Hepatocyte (in vitro differentiated cells): ENCODE measurements around the gene NOD2. TPM values are rescaled to one million over a fixed set of nuclear protein-coding genes. Genes with fewer than 3 reads are reported as not detected.

Experiments used
- DNase-seq: peaks from one replicate; pipeline ENCODE4 v3.0.0-alpha.2; 2016; ENCODE audit warnings: low spot score
- H2AFZ ChIP-seq: fragments of 200-600 bp; sonication (generic); 2 replicates; pipeline ENCODE4 v1.6.0; 2016; ENCODE audit warnings: antibody characterized with exemption, mild to moderate bottlenecking
- H3K27ac ChIP-seq: fragments of 200-600 bp; sonication (generic); 2 replicates; pipeline ENCODE4 v1.5.1; 2016; ENCODE audit warnings: mild to moderate bottlenecking
- H3K27me3 ChIP-seq: fragments of 200-600 bp; sonication (generic); 2 replicates; pipeline ENCODE4 v1.6.1; 2016
- H3K36me3 ChIP-seq: fragments of 200-600 bp; sonication (generic); replicated peaks from 2 replicates; pipeline ENCODE4 v1.5.1; 2016; ENCODE audit warnings: low read depth; ENCODE audit not compliant: insufficient read depth
- H3K4me1 ChIP-seq: fragments of 200-600 bp; sonication (generic); 2 replicates; pipeline ENCODE4 v1.5.1; 2016; ENCODE audit warnings: mild to moderate bottlenecking, moderate library complexity; ENCODE audit not compliant: insufficient read depth
- H3K4me2 ChIP-seq: fragments of 200-600 bp; sonication (generic); 2 replicates; pipeline ENCODE4 v1.6.0; 2016
- H3K4me3 ChIP-seq: fragments of 200-600 bp; sonication (generic); 2 replicates; pipeline ENCODE4 v1.5.1; 2016; ENCODE audit warnings: mild to moderate bottlenecking
- H3K79me2 ChIP-seq: fragments of 200-600 bp; sonication (generic); 2 replicates; pipeline ENCODE4 v1.6.0; 2017; ENCODE audit warnings: mild to moderate bottlenecking
- H3K9me2 ChIP-seq: fragments of 200-600 bp; sonication (generic); replicated peaks from 2 replicates; pipeline ENCODE4 v1.6.0; 2017; ENCODE audit warnings: mild to moderate bottlenecking; ENCODE audit not compliant: insufficient read depth
- H3K9me3 ChIP-seq: fragments of 200-600 bp; sonication (generic); 2 replicates; pipeline ENCODE4 v1.5.1; 2016; ENCODE audit warnings: low read depth, mild to moderate bottlenecking
- H4K20me1 ChIP-seq: fragments of 200-600 bp; sonication (generic); 2 replicates; pipeline ENCODE4 v1.6.0; 2016; ENCODE audit warnings: mild to moderate bottlenecking; ENCODE audit not compliant: insufficient read depth, poor library complexity, severe bottlenecking
- EZH2 ChIP-seq: fragments of 200-600 bp; sonication (generic); IDR thresholded peaks from 2 replicates; pipeline ENCODE4 v1.6.1; 2016; ENCODE audit warnings: antibody characterized with exemption, mild to moderate bottlenecking, borderline replicate concordance
- EZH2phosphoT487 ChIP-seq: fragments of 200-600 bp; sonication (generic); IDR thresholded peaks from one replicate; pipeline ENCODE4 v1.6.1; 2018; ENCODE audit warnings: antibody characterized with exemption, mild to moderate bottlenecking, low read depth, moderate library complexity; ENCODE audit not compliant: unreplicated experiment, severe bottlenecking
- WGBS: methylation state at CpG from one replicate; pipeline ENCODE4 v1.1.6; 2016; ENCODE audit warnings: low lambda C conversion rate; ENCODE audit errors: missing lambda C conversion rate; 5-methylcytosine and 5-hydroxymethylcytosine counted together
- polyA plus RNA-seq: library from polyadenylated mRNA; unstranded; fragments of >200 nt; fragmentation: Nextera tagmentation; extraction: Ambion mirVana; gene quantifications from 2 replicates; pipeline ENCODE4 v1.2.1, GENCODE V29; 2016
- total RNA-seq: library from RNA; depleted of rRNA; stranded (reverse); fragments of >200 nt; gene quantifications from 2 replicates; pipeline ENCODE4 v1.2.3, GENCODE V29; 2014
- TF ChIP-seq, protein P1 (sequence below): fragments of 200-600 bp; sonication (generic); IDR thresholded peaks from 2 replicates; pipeline ENCODE4 v1.5.1; 2016; ENCODE audit warnings: antibody characterized with exemption, mild to moderate bottlenecking; ENCODE audit not compliant: poor library complexity

Gene NOD2
- total and polyA plus RNA-seq, 2 experiments from 2014 or later, result 0.13 TPM; not detected in 1

DNA sequence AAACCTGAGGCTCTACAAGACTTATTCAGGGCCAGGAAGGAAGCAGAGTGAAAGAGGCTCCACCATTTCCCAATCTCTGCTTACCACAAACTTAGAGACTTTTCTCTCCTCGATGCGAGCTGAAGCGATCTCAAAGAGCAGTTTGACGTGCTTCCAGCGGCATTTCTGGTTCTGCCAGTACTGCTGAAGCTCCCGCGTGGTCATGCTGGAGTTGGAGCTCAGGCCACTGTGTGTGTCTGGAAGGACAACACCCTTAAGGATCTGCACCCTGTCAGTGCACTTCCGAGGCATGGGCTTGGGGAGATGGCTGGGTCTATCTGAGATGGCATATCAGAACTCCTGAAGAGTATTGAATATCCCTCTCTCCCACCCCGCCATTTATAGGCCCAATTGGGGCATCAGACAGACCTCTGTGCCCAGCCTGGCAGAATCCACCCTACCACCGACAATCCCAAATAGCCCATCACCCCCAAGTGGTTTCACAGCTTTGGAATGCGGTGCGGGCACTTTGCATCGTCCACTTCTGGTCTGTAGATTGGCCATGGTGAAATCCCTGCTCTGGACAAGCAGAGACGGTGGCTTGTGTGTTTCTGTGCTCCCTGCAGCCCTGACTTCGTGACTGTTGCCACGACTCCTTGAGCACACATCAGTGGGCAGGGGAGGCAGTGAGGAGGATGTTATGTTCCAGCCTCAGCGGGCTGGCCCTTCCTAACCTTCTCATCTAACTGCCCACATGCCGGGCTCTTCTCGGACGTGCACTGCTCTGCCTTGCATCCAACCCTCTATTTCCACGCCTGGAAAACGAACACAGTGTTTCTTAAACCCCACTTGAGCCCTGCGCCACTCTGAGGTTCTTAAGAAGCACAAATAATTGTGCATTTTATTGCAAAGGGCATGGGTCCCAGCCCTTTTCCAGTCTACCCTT lies 17.5 kb upstream of the NOD2 start:
- Histone ChIP-seq H3K27me3 (no peaks in the 10 kb centered on the region), H3K27ac (no peak overlapping the region), H3K36me3 (no peaks in the 10 kb centered on the region), H3K4me2 (no peak overlapping the region), H3K79me2 (no peaks in the 10 kb centered on the region), H3K9me2 (no peaks in the 10 kb centered on the region), H3K4me1 (no peaks in the 10 kb centered on the region), H4K20me1 (no peaks in the 10 kb centered on the region), H3K4me3 (no peak overlapping the region), H2AFZ (no peak overlapping the region), H3K9me3 (peaks cover 4% of the 10 kb centered on the region)
- TF ChIP-seq, protein P1, sequence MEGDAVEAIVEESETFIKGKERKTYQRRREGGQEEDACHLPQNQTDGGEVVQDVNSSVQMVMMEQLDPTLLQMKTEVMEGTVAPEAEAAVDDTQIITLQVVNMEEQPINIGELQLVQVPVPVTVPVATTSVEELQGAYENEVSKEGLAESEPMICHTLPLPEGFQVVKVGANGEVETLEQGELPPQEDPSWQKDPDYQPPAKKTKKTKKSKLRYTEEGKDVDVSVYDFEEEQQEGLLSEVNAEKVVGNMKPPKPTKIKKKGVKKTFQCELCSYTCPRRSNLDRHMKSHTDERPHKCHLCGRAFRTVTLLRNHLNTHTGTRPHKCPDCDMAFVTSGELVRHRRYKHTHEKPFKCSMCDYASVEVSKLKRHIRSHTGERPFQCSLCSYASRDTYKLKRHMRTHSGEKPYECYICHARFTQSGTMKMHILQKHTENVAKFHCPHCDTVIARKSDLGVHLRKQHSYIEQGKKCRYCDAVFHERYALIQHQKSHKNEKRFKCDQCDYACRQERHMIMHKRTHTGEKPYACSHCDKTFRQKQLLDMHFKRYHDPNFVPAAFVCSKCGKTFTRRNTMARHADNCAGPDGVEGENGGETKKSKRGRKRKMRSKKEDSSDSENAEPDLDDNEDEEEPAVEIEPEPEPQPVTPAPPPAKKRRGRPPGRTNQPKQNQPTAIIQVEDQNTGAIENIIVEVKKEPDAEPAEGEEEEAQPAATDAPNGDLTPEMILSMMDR, result no peak
- 84% methylated on average over 23 of the region's 23 CpGs for WGBS
- DNase-seq, result no peak

DNA sequence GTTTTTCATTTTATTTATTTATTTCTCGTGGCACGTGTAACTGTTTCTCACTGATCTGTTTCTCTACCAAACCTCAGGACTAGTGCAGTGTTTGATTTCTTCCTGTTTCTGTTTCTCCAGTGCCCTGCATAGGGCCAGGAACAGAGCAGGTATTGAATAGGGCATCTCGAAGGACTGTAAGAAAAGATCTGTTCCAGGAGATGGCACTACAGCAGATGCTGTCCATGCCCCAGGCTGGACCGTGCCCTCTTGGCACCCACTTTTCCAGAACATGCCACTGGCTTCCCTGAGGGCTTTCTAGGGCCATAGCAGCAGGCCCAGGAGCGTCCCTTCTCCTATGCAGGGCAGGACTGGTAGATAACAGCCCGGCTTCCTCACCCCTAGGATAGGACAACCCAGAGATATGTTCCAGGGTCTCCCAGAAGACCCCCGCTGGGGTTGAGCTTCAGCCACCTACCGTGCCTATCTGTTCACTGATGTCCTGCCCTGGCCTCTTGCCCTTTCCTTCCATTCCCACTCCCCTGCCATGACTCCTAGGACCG lies 16.7 kb upstream of the NOD2 start:
- Histone ChIP-seq H3K4me1 (no peaks in the 10 kb centered on the region), H3K9me3 (peaks cover 3% of the 10 kb centered on the region), H3K27ac (no peak overlapping the region), H3K9me2 (no peaks in the 10 kb centered on the region), H3K4me3 (no peak overlapping the region), H3K4me2 (no peak overlapping the region), H2AFZ (no peak overlapping the region), H3K79me2 (no peaks in the 10 kb centered on the region), H3K36me3 (no peaks in the 10 kb centered on the region), H4K20me1 (no peaks in the 10 kb centered on the region), H3K27me3 (no peaks in the 10 kb centered on the region)
- TF ChIP-seq EZH2 (no peak), EZH2phosphoT487 (no peak)
- TF ChIP-seq, protein P1, result no peak
- 85% methylated on average over 9 of the region's 9 CpGs for WGBS
- DNase-seq, result no peak

DNA sequence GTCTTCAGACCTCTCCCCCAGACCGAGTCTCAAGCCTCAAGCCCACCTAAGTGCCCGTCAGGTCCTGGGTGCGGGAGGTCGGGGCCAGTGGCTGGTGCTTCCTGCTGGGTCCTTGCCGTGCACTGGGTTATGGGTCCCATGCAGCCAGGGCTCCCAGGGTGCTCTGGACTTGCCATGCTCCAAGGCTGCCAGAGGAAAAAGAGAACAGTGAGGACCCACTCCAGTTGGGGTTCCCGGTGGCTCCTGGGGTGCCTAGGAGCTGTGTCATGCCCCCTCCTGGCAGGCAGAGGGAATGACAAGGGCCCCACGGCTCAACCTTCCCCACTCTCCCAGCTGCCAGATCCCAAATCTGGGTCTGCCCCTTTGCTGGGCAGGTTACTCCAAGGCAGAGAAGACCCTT lies 16.1 kb upstream of the NOD2 start:
- no peaks in the 10 kb centered on the region for H4K20me1 ChIP-seq
- no peaks in the 10 kb centered on the region for H3K9me3 ChIP-seq
- H3K36me3 ChIP-seq, result no peaks in the 10 kb centered on the region
- no peaks in the 10 kb centered on the region for H3K4me1 ChIP-seq
- 79% methylated on average over 7 of the region's 7 CpGs for WGBS
- no peaks in the 10 kb centered on the region for H3K9me2 ChIP-seq
- H3K4me2 ChIP-seq, result no peak overlapping the region
- H3K27me3 ChIP-seq, result no peaks in the 10 kb centered on the region
- DNase-seq, result no peak
- H3K4me3 ChIP-seq, result no peak overlapping the region
- H3K79me2 ChIP-seq, result no peaks in the 10 kb centered on the region
- H2AFZ ChIP-seq, result no peak overlapping the region
- no peak overlapping the region for H3K27ac ChIP-seq
- TF ChIP-seq, protein P1, result no peak
- TF ChIP-seq EZH2phosphoT487 (no peak), EZH2 (no peak)
